Stimulated activated CD8-positive, alpha-beta memory T cell treated with anti-CD3 and anti-CD28 coated beads, Interleukin-12 subunit alpha, Interleukin-12 subunit beta, amount 100 ng/mL, for 24 hours (primary cell): ENCODE results near the gene ALOXE3.
"Not testable (repeated sequence)": the region's sequence is repeated elsewhere in the genome, so short reads cannot be mapped to it uniquely, and the experiment has no call there.

Source experiments
- DNase-seq: peaks from one replicate; pipeline ENCODE4 v3.0.0-alpha.2; 2020; ENCODE audit errors: extremely low read depth

ALOXE3 gene

GRCh38 chr17:8122422-8122923 is 4.2 kb upstream of the ALOXE3 start:
- no peak for DNase-seq

DNA sequence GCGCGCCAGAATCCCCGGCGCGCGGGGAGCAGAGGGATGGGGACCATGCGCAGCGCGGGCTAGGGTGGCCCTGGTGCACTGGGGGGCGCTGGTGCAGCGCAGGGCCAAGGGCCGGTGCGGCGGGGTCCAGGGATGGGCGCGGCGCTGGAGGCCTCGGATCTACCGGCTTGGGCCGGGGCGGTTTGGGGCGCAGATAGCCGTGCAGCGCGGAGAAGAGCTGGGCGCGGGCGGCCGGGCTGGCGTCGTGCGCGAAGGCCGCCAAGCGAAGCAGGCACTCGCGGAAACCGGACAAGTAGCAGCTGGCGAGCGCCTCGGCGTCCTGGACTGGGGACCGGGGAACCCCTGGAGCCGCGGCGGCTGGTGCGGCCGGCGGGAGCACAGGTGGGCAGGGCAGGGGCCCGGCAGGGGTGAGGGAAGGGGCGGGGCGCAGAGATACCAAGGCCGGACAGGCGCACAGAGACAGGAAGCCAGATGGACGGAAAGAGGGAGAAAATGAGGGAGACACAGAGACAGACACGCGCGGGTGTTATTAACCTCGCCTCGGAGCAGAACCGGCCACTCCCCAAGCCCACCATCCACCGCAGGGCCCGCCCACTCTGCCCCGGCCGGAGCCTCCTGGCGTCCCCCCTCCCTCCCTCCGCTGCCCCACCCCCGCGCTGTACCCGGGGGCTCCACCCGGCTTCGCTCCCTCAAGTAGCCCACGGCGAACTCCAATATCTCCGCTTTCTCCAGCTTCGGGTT is 3.5 kb upstream of the ALOXE3 start:
- no peak for DNase-seq

GRCh38 chr17:8121407-8121680 is 3.0 kb upstream of the ALOXE3 start:
- no peak for DNase-seq

- no peak for DNase-seq
These were observed 2.4 kb upstream of the ALOXE3 start for GRCh38 chr17:8120520-8121406.

DNA sequence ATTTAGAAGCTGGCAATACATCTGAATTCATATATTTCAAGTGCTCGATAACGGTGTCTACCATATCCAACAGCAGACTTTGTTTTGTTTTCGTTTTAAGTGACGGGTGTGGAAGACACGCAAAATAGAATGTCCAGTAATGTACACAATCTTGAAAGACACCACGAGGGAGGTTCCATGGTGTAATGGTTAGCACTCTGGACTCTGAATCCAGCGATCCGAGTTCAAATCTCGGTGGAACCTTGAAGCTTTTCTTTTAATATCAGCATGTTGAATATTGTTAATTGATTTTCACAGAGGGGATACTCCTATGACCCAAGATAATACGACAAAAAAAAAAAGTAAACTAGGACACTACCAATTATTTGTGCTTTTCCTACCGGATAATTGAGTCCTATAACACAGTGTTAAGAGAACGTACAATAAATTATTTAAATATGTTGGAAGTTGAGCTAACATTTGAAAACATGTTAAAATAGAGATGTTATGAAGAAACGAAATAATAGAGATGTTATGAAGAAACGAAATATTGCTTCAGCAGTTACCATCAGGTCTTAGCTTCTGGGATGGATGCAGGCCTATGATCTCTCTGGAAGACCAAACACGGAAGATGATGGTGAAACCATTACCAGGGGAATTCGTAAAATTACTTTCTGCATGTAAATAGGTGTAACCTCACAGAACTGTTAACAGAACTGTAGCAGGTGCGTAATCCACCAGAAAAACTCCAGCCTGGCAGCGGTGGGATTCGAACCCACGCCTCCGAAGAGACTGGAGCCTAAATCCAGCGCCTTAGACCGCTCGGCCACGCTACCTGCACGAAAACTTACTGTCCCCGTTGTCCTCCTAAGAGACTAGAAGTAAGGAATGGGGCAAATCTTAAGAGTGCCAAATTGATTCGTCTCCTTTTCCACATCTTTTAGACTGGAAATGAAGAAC is 1.5 kb upstream of the ALOXE3 start:
- DNase-seq = peak; percentile 63

DNA sequence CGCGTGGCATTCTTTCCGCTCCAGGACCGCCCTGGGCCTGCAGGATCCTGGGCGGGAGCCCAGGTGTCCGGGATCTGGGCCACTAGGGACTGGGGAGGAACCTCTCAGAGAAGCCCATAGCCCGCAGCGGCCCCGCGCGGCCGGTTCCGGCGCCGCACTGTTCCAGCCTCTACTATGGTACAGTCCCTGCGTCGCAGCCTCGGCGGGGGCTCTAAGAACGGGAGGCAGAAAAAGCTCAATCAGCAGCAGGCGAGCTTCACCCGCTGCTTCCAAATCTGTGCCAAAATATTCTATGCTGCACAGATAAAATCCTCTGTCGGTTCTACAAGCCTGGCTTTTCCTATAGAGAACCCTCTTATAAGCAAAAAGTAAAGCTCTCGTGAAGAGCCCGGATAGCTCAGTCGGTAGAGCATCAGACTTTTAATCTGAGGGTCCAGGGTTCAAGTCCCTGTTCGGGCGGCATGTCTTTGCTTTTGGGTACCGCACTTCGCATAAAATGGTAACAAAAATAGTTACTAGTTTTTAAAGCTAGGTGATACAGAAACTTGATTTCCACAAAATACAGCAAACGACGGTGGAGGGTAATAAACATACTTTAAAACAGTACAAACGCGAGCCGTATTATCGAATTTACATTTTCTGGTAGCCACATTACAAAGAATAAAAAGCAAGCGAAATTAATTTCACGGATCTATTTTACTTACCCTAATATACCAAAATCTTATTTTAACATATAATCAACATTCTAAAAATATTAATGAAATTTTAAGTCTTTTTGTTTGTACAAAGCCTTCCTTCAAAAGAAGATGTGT is 661 bp upstream of the ALOXE3 start:
- DNase-seq = peak; percentile 64

DNA sequence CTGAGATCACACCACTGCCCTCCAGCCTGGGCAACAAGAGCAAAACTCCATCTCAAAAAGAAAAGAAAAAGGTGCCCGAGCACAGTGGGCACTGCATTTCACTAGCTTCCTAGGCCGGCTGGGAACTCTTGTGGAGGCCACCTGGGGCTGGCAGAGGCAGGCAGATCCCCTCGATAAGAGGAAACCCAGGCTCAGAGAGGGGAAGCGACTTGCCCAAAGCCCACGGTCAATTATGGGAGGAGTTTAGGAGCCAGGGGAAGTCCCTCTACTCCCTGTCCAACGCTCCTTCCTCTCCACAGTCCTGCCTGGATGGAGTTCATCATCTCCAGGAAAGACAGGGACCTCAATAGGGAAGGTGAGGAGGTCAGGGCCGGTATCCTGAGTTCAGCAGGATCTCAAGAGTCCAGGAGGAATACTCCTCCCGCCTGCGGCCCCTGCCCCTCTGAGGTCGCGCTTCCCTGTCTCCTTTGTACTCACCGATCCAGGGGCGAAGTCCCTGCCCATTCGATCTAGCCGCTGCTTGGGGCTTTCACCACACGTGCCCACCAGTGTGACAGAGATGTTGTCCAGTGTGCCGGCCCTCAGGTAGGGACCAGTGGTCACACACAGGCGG is 841 bp downstream of the ALOXE3 start:
- no peak for DNase-seq

GRCh38 chr17:8116776-8117175 is 1.5 kb downstream of the ALOXE3 start:
- no peak for DNase-seq

- DNase-seq = no peak
These were observed 7.4 kb downstream of the ALOXE3 start for GRCh38 chr17:8110907-8111306.

DNA sequence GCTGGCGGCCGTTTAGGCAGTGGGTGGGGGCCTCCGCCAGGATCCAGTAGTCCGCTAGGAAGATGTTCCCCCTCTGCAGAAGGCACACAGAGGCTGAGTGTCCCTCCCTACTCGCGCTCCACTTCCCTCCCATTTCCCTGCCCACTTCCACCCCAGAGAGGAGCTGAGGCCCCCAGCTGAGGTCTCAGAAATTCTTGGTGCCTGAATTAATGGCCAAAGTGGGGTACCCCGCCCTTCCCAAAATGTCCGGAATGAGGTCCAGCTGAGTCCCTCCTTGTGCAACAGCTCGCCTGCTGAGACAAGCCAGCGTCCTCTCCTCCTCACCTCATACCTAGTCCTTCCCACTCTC is 7.9 kb downstream of the ALOXE3 start:
- DNase-seq = no peak

DNA sequence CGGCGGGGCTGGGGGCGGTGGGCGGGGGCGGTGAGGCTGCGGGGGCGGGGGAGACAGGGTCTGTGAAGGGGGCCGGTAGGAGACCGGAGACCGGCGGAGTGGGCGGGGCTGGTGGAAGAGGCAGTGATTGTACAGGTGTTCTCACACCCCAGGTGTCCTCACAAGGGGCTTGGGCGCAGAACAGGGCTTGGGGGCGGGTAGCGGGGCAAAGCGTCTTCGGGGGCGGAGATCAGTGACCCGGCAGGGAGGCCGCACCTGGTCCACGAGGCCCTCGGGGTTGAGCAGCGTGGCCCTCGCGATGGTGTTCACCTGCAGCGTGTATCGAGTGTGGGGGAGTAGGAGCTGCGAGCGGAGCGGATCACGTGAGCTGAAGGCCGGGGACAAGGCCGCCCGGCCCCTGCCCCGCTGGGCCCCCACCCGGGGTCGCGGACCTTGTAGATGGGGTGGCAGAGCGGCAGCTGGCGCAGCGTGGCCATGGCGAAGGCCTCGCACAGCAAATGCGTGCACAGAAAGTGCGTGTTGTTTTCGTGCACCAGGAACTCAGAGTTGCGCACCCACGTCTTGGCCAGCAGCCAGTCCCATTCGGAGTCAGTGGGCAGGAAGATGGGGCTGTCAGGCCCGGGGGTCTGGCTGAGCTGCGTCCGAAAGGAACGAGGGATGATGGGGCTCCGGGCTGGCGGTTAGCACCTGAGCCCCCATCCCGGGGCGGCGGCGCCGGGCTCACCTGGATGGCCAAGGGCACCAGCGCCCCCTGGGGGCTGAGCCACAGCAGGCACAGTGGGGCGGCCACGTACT is 8.5 kb downstream of the ALOXE3 start:
- no peak for DNase-seq

DNA sequence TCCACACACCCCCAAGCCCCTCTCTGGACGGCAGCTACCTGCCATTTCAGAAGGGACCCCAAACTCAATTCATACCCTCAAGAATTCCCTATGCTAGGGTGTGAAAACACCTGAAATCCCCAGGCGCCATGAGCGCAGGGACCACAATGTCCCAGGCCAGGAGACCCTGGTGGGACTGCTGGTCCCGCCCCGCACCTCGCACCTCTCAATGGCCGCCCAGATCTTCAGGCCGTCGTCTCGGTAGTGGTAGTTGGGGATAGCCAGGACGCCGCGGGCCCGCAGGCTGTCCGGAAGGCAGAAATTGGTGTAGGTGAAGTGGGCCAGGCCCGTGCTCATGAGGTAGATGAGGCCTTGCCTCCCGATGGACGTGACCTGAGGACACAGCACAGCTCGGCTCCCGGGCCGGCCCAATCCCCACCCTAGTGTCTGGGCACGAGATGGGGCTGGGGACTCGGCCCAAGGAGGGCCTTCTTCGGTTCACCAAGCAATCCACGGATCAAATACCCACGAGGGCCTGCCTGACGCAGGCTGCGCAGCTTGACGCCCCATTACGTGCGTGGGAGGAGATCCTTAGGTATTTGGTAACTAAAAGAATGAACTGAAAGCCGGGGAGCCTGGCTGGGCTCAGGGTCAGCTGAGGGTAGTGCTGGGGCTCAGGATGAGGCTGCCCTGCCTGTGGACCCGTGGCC is 9.2 kb downstream of the ALOXE3 start:
- DNase-seq = no peak

GRCh38 chr17:8106980-8107379 is 11.3 kb downstream of the ALOXE3 start:
- DNase-seq = not testable (repeated sequence)

GRCh38 chr17:8105957-8106398 is 12.3 kb downstream of the ALOXE3 start:
- DNase-seq = no peak

GRCh38 chr17:8104911-8105310 is 13.4 kb downstream of the ALOXE3 start:
- DNase-seq = no peak

GRCh38 chr17:8103549-8103948 is 14.8 kb downstream of the ALOXE3 start:
- DNase-seq = no peak

- DNase-seq = no peak
These were observed 16.6 kb downstream of the ALOXE3 start for GRCh38 chr17:8101721-8102120.

GRCh38 chr17:8100763-8101162 is 17.6 kb downstream of the ALOXE3 start:
- no peak for DNase-seq

GRCh38 chr17:8100111-8100510 is 18.2 kb downstream of the ALOXE3 start:
- DNase-seq = no peak
